GM11168 (cell line): ENCODE data around the gene PCSK6.
"Not testable (repeated sequence)": the region's sequence is repeated elsewhere in the genome, so short reads cannot be mapped to it uniquely, and the experiment has no call there.

ENCODE experiments used
- in situ Hi-C: fragments of 300-500 bp; cut with MboI; formaldehyde crosslinking; loops from one replicate; pipeline ENCODE4 v1.12.0; 2022; ENCODE audit warnings: low sequenced_read_pairs; ENCODE audit not compliant: unreplicated experiment

Gene PCSK6

DNA sequence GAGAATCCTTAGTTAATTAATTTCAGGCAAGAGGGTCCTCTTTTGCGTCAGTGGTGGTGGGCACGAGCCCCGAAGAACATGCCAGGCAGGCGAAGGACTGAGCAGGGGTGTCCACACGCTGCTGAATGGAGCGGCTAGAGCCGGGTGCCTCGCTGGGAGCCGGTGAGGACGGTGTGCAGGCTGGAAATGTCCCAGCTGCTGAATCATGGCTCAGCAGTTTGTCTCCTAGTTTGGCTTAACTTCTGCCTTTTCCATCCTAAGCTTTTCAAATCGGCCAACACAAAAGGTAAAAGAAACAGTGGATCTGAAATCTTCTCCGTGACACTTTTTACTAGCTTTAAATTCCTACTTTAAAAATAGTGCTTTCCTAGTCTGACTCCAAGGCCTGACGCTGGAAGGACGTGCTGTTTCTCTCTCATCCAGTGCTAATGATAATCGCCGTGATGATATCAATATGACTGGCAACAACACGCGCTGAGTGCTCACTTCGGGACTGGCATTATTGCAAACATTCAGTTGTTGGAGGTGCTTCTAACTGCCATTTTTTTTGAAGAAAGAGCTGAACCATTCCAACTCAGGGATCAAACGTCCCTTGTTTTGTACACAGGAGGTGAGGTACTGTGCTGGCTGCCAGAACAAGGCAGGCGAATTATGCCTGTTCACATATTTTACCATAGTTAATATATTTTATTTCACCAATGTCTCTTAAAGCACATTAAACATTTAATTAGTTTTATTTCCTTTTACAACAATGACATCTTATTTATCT, 19.8 kb downstream of the PCSK6 start:
- in situ Hi-C loops: no loop called here

GRCh38 chr15:101466188-101466587, 23.3 kb downstream of the PCSK6 start:
- in situ Hi-C loops: no loop called here

DNA sequence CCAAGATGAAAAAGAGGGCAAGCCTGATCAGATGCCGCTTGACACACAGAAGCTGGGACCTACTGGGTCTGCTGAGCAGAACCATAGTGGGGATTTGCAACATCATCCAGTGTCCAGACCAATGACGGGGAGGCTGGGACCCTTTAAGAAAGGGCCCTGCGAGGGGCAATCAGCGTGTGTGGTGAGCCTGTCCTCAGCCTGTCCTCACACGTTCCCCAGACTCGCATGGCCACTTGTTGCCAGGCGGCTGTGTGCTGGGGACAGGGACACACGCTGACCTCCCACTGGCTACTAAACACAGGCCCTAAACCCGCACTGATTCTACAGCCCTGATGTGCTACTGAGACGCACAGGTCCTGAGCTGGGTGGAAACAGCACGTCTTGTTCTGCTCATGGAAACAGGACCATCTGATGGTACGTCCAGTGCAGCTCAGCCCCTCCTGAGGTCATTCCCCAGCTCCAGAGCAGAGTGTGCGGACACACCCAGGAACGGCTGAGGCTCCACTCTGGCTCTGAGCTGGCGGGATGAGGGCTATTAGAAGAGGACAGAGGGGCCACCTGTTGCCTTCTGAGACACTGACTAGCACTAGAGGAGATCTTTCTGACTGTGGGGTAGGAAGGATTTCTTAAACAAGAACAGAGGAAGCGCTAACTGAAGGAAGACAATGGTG, 24.4 kb downstream of the PCSK6 start:
- in situ Hi-C loops: no loop called here

DNA sequence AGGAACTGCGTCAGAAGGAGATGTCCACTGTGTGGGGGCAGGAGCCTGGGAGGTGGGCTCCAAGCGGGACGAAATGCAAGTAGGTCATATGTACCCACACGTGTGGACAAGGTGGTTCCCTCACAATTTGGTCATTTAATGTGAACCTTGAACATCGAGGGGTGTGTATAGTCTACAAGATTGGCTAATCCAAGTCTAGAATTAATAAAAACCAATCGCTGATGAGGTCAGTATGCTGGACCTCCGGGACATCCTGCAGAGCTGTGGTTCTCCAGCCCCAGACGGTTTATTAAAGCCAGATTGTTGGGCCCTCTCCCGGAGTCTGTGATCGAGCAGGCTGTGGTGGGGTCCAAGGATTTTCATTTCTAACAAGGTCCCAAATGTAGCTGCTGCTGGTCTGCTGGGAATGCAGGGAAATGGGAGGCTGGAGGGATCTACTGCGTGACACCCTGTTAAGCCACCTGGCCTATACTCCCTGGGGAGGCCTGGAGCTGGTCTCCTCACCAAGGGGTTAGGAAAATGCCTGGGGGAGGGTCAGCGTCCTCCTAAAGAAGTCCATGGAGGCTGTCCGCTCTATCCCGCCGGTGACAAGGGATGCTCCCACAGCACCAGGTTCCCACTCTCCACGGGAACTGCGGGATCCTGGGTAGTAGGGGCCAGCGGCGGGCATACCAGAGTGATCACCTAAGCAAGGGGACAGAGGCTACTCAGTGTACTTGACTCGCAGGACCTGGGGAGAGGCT, 25.1 kb downstream of the PCSK6 start:
- in situ Hi-C loops: no loop called here

GRCh38 chr15:101463696-101464095, 25.8 kb downstream of the PCSK6 start:
- in situ Hi-C loops: not testable (repeated sequence)

DNA sequence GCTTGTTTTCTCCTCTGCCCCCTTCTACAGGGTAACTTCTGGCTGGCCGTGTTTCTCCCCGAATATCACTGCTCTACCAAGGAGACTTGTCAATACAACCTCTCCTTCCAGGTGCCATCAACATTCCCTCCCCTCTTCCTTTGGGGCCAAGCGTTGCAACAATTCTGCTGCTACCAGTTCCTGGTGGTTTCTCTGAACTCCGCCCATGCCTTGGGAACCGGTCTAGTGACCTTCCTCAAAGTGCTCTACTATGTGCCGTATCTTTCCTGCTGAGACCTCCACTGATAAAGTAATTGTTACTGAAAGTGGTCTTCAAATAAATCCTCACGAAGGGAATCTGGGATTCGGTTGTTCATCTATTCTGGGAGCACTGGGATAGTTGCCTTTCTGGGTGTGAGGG, 26.2 kb downstream of the PCSK6 start:
- in situ Hi-C loops: no loop called here

DNA sequence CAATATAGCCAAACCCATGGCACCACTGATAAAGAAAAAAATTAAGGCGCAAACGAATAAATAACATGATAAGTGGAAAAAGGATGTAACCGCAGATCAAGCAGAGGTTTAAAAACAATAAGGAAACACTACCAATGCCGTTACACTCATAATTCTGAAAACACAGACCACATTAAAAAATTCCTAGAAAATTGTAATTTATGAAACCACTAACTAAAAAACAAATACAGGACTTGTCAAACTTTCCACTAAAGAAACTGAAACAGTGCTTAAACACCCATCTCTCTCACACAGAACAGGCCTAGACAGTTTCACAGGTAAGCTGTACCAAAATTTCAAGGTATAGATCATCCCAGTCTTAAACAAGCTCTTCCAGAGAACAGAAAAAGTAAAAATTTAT, 28.4 kb downstream of the PCSK6 start:
- in situ Hi-C loops: no loop called here

GRCh38 chr15:101459579-101460300, 29.8 kb downstream of the PCSK6 start:
- in situ Hi-C loops: no loop called here

DNA sequence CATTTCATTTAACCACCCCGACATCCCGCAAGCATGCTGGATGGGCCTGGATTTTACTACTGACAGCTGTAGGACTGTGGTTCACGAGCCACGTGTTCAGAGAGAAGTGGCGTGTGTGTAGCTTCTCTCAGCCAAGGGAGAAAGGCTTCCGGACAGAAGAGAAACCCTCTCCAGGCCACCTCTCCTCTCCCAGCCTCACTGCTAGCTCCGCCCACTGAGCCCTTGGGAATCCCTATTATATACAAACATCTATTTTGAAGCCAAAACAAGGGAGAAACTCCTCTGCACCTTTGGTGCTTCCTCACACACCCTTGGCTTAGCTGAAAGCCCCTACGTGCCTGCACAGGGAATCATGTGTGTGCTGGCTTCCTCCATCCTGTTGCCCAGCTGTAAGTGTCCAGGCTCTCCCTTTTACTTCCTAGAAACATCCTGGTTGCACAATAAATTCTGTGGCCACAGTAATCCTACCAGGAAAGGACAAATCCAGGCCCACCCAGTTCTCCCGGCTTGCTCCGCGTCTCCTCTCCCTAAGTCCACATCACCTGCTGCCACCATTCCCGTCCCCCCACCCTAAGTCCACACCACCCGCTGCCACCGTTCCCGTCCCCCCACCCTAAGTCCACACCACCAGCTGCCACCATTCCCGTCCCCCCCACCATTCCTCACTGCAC, 30.5 kb downstream of the PCSK6 start:
- in situ Hi-C loops: no loop called here

- in situ Hi-C loops: no loop called here
Observed at GRCh38 chr15:101458158-101458900, 31.2 kb downstream of the PCSK6 start.

DNA sequence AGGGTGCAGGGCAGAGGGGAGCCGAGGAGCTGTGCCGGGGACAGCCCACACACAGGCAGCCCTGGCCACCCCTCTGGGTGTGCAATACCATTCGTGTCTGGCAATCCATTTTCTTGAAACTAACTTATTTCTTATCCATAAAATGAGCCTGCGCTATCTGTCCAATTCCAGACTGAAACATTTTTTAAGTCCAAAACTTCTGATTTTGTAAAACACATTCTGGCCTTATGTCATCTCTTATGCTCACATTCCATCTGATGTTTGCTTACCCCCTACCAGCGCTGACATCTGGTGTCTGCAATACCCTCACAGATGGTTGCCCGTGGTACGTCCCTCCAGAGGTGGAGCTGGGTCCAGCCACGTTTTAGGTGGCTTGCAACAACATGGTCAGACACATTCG, 31.8 kb downstream of the PCSK6 start:
- in situ Hi-C loops: no loop called here

- in situ Hi-C loops: no loop called here
Observed at GRCh38 chr15:101456057-101456739, 33.3 kb downstream of the PCSK6 start.

- in situ Hi-C loops: no loop called here
Observed at GRCh38 chr15:101455291-101456025, 34.0 kb downstream of the PCSK6 start.

- in situ Hi-C loops: not testable (repeated sequence)
Observed at GRCh38 chr15:101454781-101455180, 34.7 kb downstream of the PCSK6 start.

- in situ Hi-C loops: no loop called here
Observed at GRCh38 chr15:101454365-101454764, 35.1 kb downstream of the PCSK6 start.

DNA sequence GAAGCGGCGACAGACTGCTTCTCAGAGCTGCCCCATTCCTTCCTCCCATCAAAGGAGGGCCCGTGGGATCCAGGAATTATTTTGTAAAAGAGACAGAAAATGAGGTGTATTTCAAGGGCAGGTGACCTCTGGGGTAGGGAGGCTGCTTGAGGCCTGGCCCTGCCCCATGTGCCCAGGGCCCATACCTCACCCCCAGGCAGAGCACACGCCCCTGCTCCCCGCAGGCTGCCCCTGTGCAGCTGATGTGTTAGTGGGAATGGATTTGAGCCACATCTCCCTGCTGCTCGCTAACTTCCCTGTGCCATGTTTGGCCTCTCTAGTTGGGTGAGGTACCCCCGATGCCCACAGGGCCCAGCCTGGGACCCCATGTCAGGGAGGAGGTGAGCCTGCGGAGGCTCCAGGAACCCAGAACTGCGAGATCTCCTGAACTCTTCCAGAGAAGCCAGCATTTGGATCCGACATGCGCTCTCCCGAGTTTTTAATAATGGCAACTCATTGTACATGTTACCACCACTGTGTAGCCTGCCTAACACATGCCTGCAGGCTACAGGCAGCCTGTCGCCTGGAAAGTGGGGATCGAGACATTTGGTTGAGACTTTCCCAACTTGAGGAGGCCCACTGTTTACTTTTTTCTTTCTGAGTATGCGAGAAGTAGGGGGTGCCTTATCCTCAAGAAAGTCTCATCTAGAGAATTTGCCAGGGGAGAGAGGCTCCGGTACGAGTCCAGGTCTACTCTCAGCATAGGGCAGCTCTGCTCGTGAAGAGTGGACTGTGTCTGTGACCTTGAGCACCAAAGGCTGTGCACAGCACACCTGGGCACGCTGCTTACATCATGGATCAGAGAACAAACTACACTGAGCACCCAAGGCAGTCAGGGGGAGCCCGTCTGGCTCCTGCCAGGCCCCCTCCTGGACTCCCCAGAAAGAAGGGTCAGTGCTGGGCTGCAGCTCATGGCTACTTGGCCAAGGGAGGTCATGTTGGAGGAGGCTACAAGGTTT, 36.1 kb downstream of the PCSK6 start:
- in situ Hi-C loops: no loop called here

- in situ Hi-C loops: no loop called here
Observed at GRCh38 chr15:101452572-101452971, 36.9 kb downstream of the PCSK6 start.
